ENCODE data around the gene PDGFC.

PDGFC gene

GRCh38 chr4:156734965-156735895 is 236.4 kb downstream of the PDGFC start:
- peak in 1 of 3 experiments; percentile 49 for DNase-seq

- DNase-seq, result no peak
Measured at GRCh38 chr4:156733582-156733981, 238.0 kb downstream of the PDGFC start.

GRCh38 chr4:156732634-156733033 is 239.0 kb downstream of the PDGFC start:
- DNase-seq, result peak in 1 of 3 experiments; percentile 8

- no peak for DNase-seq
Measured at GRCh38 chr4:156729416-156729815, 242.2 kb downstream of the PDGFC start.

- no peak for DNase-seq
Measured at GRCh38 chr4:156725257-156725656, 246.3 kb downstream of the PDGFC start.

GRCh38 chr4:156723951-156724668 is 247.5 kb downstream of the PDGFC start:
- no peak for DNase-seq

- no peak for DNase-seq
Measured at GRCh38 chr4:156718226-156718625, 253.4 kb downstream of the PDGFC start.

- DNase-seq, result no peak
Measured at GRCh38 chr4:156711193-156711590, 260.4 kb downstream of the PDGFC start.
